Embryonic facial prominence (tissue), 1 donor: ENCODE results near the gene NLE1.

Experiments used
- DNase-seq: peaks from one replicate; pipeline ENCODE4 v3.0.0-alpha.2; 2016; ENCODE audit errors: extremely low spot score

NLE1 gene

DNA sequence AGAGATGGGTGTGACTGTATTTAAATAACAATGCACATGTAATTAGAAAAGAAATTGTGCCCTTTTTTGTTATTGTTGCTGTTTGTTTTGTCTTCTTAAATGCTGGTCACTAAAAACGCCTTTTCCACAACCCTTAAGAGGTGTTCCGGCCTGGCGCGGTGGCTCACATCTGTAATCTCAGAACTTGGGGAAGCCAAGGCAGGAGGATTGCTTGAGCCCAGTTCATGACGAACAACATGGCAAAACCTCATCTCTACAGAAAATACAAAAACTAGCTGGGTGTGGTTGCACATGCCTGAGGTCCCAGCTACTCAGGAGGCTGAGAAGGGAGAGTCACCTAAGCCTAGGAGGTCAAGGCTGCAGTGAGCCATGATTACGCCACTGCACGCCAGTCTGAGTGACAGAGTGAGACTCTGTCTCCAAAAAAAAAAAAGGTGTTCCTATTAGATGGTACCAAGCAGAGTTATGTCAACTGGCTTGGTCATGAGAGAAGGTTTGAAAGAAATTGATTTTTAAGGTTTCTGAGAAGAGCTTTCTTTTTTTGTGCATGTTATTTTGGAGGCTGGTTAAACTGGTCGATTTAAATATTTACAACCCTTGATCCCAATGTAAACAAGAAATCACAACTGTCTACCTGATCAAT is 55.1 kb downstream of the NLE1 start:
- no peak for DNase-seq

- DNase-seq: no peak
Measured at GRCh38 chr17:35086164-35086563, 55.9 kb downstream of the NLE1 start.

DNA sequence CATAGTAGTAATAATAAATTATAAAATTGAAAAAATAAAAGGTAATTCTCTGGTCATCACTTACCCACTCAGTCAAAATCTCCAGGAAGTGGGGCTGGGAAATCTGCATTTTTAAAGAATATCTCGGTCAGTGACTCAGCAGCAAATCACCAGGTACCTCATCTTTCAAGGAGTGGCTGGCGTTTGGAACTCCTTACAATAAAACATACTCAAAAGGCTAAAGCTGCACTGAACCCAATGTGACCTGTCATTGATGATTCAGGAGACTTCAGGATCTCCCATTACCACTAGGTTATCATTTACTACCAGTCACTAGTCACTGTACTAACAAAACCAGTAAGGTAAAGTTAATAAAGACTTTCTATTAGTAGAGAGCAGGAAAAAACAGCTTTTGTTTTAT is 57.1 kb downstream of the NLE1 start:
- no peak for DNase-seq

DNA sequence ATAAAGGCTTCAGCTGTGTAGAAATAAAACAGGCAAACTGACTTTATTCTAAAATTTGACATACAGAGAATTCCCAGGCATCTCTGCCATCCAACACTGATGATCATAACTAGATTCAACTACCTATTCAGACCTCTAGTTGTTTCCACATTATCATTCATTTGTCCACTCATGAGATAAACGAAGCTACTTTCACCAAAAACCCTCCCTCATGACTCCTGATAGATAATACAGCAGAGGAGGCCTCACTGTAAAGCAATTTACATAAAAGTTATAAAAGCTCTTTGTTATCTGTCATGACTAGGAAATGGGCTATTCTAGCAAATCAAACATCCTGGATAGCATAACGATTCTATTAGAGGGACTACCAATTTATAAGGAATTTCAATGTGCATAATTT is 59.0 kb downstream of the NLE1 start:
- no peak for DNase-seq

DNA sequence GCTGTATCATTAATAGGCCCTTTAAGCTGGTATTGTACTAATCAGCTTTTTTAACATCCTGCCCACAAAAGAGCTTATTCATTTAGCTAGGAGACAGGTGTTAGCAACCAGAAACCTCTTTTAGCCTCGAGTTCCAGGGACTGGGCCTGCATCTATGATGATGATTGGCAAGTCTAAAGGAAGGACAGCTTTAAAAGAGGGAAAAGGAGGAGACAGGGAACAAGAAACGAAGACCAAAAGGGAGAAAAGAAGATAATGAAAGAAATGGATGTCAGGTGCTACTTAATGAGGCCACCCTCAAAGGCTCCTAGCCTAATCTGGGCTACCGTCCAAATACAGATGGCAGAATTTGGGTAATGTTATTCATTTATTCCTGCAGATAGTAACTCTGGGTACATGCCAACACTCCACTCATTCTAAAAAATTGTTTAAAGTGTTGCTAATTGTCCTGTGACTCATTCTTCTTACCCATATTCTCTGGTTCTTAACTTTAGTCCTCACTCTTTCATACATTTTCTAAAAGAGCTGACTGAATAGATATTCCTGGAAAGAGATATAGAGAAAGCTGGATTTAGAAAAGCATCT is 59.9 kb downstream of the NLE1 start:
- no peak for DNase-seq

DNA sequence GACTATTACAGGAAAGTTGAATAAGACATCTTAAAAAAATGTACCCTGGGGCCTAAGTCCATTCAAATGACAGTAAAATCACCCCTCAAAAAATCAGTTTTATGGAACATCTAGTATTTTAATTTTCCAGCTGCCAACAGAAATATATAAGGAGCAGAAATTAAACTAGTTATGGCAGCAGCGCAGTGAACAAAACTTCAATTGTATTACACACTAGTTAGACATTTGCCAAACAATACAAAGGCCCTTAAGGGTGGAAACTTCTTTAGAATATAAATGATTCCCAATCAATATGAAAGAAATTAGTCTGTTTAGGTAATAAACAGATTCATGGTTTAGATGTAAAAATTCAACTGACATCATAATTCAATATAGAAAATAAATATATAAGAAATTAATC is 60.5 kb downstream of the NLE1 start:
- no peak for DNase-seq

GRCh38 chr17:35080536-35080935 is 61.6 kb downstream of the NLE1 start:
- DNase-seq: no peak

GRCh38 chr17:35079547-35080423 is 62.3 kb downstream of the NLE1 start:
- no peak for DNase-seq
